ENCODE results near the gene PASD1.
A peak's percentile ranks its signal among the peaks of the same experiment; 100 is the strongest.

The PASD1 gene

GRCh38 chrX:151641564-151641963 is 78.1 kb downstream of the PASD1 start:
- no peak for TF ChIP-seq CTCF (conservative IDR thresholded peaks at IDR 0.05)
- no peak overlapping the region for H3K27ac ChIP-seq

GRCh38 chrX:151675121-151675746 is 111.8 kb downstream of the PASD1 start:
- no peak overlapping the region for H3K27ac ChIP-seq

GRCh38 chrX:151676196-151676595 is 112.7 kb downstream of the PASD1 start:
- H3K27ac ChIP-seq = no peak overlapping the region
- no peak for TF ChIP-seq CTCF (conservative IDR thresholded peaks at IDR 0.05)

More at GRCh38 chrX:151675121-151675746, 111.8 kb downstream of the PASD1 start:
- no peak for TF ChIP-seq CTCF (conservative IDR thresholded peaks at IDR 0.05)

- no peak overlapping the region for H3K27ac ChIP-seq
- no peak for TF ChIP-seq CTCF (conservative IDR thresholded peaks at IDR 0.05)
These were observed 116.4 kb downstream of the PASD1 start for GRCh38 chrX:151679798-151680402.

GRCh38 chrX:151680805-151681204 is 117.3 kb downstream of the PASD1 start:
- no peak overlapping the region for H3K27ac ChIP-seq
- peak; percentile 69 for TF ChIP-seq CTCF (conservative IDR thresholded peaks at IDR 0.05)

- TF ChIP-seq CTCF (conservative IDR thresholded peaks at IDR 0.05) = no peak
These were observed 124.2 kb downstream of the PASD1 start for GRCh38 chrX:151687635-151688034.

GRCh38 chrX:151688695-151689094 is 125.2 kb downstream of the PASD1 start:
- no peak for TF ChIP-seq CTCF (conservative IDR thresholded peaks at IDR 0.05)
- no peak overlapping the region for H3K27ac ChIP-seq

More at GRCh38 chrX:151687635-151688034, 124.2 kb downstream of the PASD1 start:
- H3K27ac ChIP-seq = no peak overlapping the region
